Astrocyte of the spinal cord (primary cell): Measurements from ENCODE around the gene PPIL1.
"Not testable (repeated sequence)": the region's sequence is repeated elsewhere in the genome, so short reads cannot be mapped to it uniquely, and the experiment has no call there.

Source experiments
- DNase-seq: peaks from one replicate; pipeline ENCODE4 v3.0.0; 2011; ENCODE audit warnings: low read depth, low spot score
- H3K4me3 ChIP-seq: 2 replicates; pipeline ENCODE4 v1.5.1; 2011; ENCODE audit warnings: low read depth, mild to moderate bottlenecking, low read length, moderate library complexity
- in situ Hi-C: cut with HindIII; loops from 2 replicates; pipeline ENCODE4 v1.10.0; 2017; ENCODE audit warnings: low sequenced_read_pairs
- TF ChIP-seq, protein P1 (sequence below): IDR thresholded peaks from 2 replicates; pipeline ENCODE4 v1.5.1; 2012; ENCODE audit warnings: low read depth, mild to moderate bottlenecking, low read length, inconsistent platforms

Gene PPIL1

DNA sequence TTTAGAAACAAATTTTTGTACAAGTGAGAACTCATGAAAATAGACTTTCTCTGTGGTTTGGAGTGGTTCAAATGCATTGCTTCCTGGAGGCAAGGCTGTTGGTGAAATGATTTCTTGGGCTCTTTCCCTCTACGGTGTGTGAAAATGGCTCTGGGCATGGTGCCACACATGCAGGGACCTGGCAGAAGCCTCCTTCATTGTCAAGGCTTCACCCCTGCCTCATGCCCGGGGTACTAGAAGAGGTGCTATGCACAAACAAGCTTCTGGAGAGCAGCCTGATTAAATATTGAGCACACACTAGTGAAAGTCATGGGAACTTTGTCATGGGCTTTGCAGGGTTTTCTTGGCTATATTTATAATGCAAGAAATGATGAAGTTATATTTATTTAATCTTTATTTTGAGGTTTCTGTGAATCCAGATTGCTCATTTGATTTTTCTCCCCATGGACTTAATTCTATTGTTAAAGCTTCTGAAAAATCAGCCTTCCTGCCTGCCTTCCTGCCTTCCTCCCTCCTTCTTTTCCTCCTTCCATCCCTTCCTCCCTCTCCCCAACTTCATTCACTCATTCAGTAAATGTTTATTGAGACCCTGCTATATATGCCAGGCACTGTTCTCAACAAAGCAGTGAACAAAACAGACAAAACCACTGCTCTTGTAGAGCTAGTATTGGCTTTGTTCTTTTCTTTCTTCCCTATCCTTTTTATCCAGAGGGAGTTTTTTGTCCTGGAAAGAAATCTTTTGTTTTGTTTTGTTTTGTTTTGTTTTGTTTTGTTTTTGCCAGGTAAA lies 32.1 kb upstream of the PPIL1 start:
- TF ChIP-seq, protein P1, sequence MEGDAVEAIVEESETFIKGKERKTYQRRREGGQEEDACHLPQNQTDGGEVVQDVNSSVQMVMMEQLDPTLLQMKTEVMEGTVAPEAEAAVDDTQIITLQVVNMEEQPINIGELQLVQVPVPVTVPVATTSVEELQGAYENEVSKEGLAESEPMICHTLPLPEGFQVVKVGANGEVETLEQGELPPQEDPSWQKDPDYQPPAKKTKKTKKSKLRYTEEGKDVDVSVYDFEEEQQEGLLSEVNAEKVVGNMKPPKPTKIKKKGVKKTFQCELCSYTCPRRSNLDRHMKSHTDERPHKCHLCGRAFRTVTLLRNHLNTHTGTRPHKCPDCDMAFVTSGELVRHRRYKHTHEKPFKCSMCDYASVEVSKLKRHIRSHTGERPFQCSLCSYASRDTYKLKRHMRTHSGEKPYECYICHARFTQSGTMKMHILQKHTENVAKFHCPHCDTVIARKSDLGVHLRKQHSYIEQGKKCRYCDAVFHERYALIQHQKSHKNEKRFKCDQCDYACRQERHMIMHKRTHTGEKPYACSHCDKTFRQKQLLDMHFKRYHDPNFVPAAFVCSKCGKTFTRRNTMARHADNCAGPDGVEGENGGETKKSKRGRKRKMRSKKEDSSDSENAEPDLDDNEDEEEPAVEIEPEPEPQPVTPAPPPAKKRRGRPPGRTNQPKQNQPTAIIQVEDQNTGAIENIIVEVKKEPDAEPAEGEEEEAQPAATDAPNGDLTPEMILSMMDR: no peak
- DNase-seq: no peak
- no peak overlapping the region for H3K4me3 ChIP-seq
- in situ Hi-C loops: no loop called here

DNA sequence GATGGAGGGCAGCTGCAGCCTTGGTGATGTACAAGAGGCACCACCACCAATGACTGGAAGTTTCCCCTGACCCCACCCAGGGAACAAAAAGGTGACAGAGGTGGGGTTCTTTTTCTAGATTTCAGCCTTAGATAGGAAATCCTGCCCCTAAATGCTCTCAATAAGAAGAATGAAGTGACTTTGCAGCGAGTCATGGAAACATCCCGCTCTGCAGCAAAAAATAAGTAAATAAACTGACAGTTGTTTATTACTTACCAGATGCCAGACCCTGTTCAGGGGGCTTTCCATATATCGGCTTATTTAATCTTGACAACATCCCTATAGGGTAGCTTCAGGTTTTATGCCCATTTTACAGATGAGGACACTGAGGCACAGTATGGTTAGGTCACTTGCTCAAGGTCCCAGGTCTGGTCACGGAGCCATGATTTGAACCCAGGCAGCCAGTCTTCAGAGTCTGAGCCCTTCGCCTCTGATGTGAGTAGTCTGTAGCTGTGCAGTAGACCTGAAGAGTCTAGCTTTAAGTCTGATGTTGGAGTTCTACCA lies 30.3 kb upstream of the PPIL1 start:
- in situ Hi-C loops: no loop called here
- TF ChIP-seq, protein P1: no peak
- H3K4me3 ChIP-seq: no peak overlapping the region
- no peak for DNase-seq

DNA sequence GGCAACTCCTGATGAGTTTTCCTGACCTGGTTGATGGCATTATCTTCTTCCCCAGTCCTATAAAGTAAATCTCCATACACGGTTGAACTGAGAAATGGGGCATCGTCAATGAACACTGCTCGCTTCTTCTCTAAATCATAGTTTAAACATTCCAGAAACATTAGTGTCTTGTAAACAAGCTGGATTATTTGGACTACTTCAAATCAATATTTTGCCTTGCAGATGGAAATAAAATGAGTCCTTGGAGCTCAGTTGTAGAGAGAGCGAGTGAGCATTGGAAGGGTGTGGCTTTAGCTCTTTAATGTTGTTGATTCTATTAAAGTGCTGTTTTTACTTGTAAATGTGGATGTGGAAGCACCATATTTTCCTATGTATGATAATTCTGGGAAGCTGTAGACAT lies 29.5 kb upstream of the PPIL1 start:
- in situ Hi-C loops: no loop called here
- TF ChIP-seq, protein P1: no peak
- H3K4me3 ChIP-seq: no peak overlapping the region
- no peak for DNase-seq

DNA sequence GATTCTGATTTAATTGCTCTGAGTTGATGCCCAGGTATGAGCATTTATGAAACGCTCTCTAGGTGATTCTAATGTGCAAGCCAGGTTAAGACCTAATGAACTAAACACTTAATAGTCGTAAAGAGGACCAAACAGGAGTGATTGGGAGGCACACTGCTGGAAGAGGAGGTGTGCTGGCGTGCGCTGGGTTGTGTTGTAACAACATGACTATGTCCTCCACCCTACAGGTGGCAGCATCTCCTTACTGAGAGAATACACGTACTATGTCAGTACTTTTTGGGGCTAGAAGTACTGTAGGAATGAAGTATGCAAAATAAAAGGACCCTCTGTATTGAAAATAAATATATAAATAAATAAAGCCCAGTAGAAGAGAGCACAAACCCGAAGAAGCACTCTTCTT lies 23.0 kb upstream of the PPIL1 start:
- peak; percentile 9 for DNase-seq
- TF ChIP-seq, protein P1: peak; percentile 25

DNA sequence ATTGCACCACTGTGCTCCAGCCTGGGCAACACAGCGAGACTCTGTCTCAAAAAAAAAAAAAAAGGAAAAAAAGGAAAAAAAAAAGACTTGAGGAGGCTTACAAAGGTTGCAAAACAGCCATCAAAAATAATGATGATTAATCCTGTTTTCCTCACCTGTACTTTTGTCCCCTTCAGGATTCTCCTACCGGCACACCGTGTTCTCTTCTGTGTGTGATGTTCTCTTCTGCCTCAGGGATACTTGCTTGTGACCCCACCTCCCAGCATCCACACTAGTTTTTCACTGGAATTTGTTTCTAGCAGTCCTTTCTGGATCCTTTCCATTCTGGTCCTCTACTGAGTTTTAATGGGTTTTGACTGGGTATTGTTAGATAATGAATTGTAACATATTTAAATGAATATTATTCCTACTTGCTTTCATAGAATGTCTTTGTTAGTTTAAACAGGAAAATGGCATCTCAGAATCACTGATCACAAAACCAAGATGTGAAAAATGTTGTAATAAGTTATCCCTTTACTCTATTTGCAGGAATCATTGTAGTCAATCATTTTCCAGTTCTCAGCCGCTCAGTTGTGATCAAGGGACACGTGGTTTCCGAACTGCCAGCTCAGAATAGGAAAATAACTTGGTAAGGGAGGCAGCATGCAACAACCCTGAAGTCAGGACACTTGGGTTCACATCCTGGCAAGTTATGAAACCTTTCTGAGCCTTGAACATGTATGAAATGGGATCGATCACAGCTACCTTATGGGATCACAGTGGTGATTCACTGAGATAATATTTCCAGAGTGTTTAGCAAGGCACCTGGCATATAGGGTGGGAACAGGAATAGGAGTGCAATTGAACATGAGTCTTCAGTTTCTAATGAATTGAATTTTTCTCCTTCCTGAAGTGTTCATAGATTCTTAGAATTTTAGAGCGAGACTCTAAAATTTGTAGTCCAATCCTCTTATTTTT lies 19.7 kb upstream of the PPIL1 start:
- no peak for DNase-seq
- in situ Hi-C loops: no loop called here
- TF ChIP-seq, protein P1: no peak
- H3K4me3 ChIP-seq: no peak overlapping the region

More for the DNA sequence above, 23.0 kb upstream of the PPIL1 start:
- no peak overlapping the region for H3K4me3 ChIP-seq
- in situ Hi-C loops: no loop called here

DNA sequence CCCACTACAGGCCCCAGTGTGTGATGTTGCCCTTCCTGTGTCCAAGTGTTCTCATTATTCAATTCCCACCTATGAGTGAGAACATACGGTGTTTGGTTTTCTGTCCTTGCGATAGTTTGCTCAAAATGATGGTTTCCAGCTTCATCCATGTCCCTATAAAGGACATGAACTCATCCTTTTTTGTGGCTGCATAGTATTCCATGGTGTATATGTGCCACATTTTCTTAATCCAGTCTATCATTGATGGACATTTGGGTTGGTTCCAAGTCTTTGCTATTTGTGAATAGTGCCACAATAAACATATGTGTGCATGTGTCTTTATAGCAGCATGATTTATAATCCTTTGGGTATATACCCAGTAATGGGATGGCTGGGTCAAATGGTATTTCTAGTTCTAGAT lies 16.6 kb upstream of the PPIL1 start:
- DNase-seq, H3K4me3 ChIP-seq, in situ Hi-C loops: not testable (repeated sequence)
